ENCODE results near the gene CACNB4. TPM values are rescaled to one million over a fixed set of nuclear protein-coding genes. Genes with fewer than 3 reads are reported as not detected.

The CACNB4 gene
- total and polyA plus RNA-seq, 2 of the 4 experiments (the other 2 are of a cell fraction): 0.12 to 0.36 TPM

GRCh38 chr2:151789055-151789834, 309.6 kb downstream of the CACNB4 start:
- no peak overlapping the region for H2BK20ac ChIP-seq (ENCODE audit: low read depth, low read length)
- H4K20me1 ChIP-seq (ENCODE audit: insufficient read depth, low read length): no peaks in the 10 kb centered on the region
- H3K18ac ChIP-seq (ENCODE audit: low read depth, low read length): no peak overlapping the region
- H3K23ac ChIP-seq (ENCODE audit: low read depth, low read length): no peak overlapping the region
- no peak overlapping the region for H4K8ac ChIP-seq (ENCODE audit: low read depth in 2 of 2, low read length in 2 of 2)
- H3K4me1 ChIP-seq (ENCODE audit: control insufficient read depth, insufficient read depth, low read length): no peaks in the 10 kb centered on the region
- H3K27ac ChIP-seq (ENCODE audit: insufficient read depth, low read length): no peak overlapping the region
- no peak overlapping the region for H3K9ac ChIP-seq (ENCODE audit: low read depth, low read length)
- H3K4ac ChIP-seq (ENCODE audit: low read depth, low read length): no peak overlapping the region
- H3K27me3 ChIP-seq (ENCODE audit: control insufficient read depth, insufficient read depth, low read length): no peaks in the 10 kb centered on the region
- no peaks in the 10 kb centered on the region for H3K9me3 ChIP-seq (ENCODE audit: control insufficient read depth, insufficient read depth, low read length)
- in situ Hi-C loops (cut with MboI; ENCODE audit: low sequenced_read_pairs): no loop called here
- BruUV-seq (replicated peaks): no TSS peak
- DNase-seq (no peak), ATAC-seq (ENCODE audit: low read depth) (no peak)
- peaks cover 7% of the 10 kb centered on the region for H3K36me3 ChIP-seq (ENCODE audit: control insufficient read depth, insufficient read depth, low read length)
- H3K4me2 ChIP-seq (ENCODE audit: low read depth, low read length): no peak overlapping the region
- H3K4me3 ChIP-seq (ENCODE audit: insufficient read depth, low read depth, low read length): no peak overlapping the region
- H3K56ac ChIP-seq (ENCODE audit: extremely low read depth, insufficient read depth, low read length): no peak overlapping the region
- POLR2A ChIA-PET (ENCODE audit: unreplicated experiment): no interaction called here
- H2BK5ac ChIP-seq (ENCODE audit: low read depth, low read length, poor library complexity, severe bottlenecking): no peak overlapping the region
- H2BK15ac ChIP-seq (ENCODE audit: low read depth, low read length): no peak overlapping the region
- H4K5ac ChIP-seq (ENCODE audit: low read depth, low read length): no peak overlapping the region
- H2AFZ ChIP-seq (replicated peaks; ENCODE audit: low read length, poor library complexity): no peak overlapping the region
- 91% methylated on average over 3 of the region's 4 CpGs; no CpG with 5 or more reads in 1 of the 2 experiments for WGBS, 2 experiments (ENCODE audit: extremely low coverage in 2 of 2, insufficient read length in 1 of 2)
- intact Hi-C loops (cut with micrococcal nuclease): no loop called here
- H3K79me1 ChIP-seq (ENCODE audit: low read depth in 1 of 2, low read length in 2 of 2): no peaks in the 10 kb centered on the region; a peak in 1 of 4 replicates
- dilution Hi-C loops (cut with HindIII; ENCODE audit: low sequenced_read_pairs, unreplicated experiment): no loop called here
- H2BK120ac ChIP-seq (ENCODE audit: low read depth, low read length): no peak overlapping the region
- H2AK5ac ChIP-seq (ENCODE audit: low read depth, low read length): no peak overlapping the region
- TF ChIP-seq SMC3 (IDR thresholded peaks at IDR 0.05; ENCODE audit: low read depth, low read length) (no peak), MAZ (IDR thresholded peaks at IDR 0.05; ENCODE audit: borderline replicate concordance, low read depth, low read length) (no peak), CEBPB (IDR thresholded peaks at IDR 0.05; ENCODE audit: low read depth, low read length) (no peak), BHLHE40 (IDR thresholded peaks at IDR 0.05; ENCODE audit: low read depth, low read length) (no peak), CHD1 (IDR thresholded peaks at IDR 0.05; ENCODE audit: low read depth, low read length) (no peak), RCOR1 (IDR thresholded peaks at IDR 0.05; ENCODE audit: insufficient replicate concordance, low read length) (no peak), CTCF (conservative IDR thresholded peaks at IDR 0.05; ENCODE audit: low read depth, low read length) (no peak)
- H2AK9ac ChIP-seq (replicated peaks; ENCODE audit: low read depth, low read length, poor library complexity): no peak overlapping the region
- H3K9me1 ChIP-seq (ENCODE audit: insufficient read depth, low read length): peaks cover 3% of the 10 kb centered on the region
- CTCF ChIA-PET: no interaction called here
- no peak overlapping the region for H4K91ac ChIP-seq (ENCODE audit: insufficient read depth, low read depth, low read length)
- no peak overlapping the region for H3K14ac ChIP-seq (replicated peaks; ENCODE audit: low read depth, low read length)
